Effector memory CD8-positive, alpha-beta T cell (primary cell): ENCODE results near the gene HK3.
A peak's percentile ranks its signal among the peaks of the same experiment; 100 is the strongest.

Experiments
- ATAC-seq: fragments of 150-1000 bp; cut with Tn5 transposase; replicated peaks from 2 replicates; pipeline ENCODE4 v1.10.0; 2021; ENCODE audit warnings: mild to moderate bottlenecking, moderate library complexity
- DNase-seq, 3 experiments: peaks; one replicate each; pipeline ENCODE4 v3.0.0; 2021
- H3K27ac Mint-ChIP-seq, 2 donors: one replicate each; pipeline ENCODE4 v1.8.0; 2022; ENCODE audit warnings: mild to moderate bottlenecking in 2 of 2, mixed read lengths in 2 of 2, moderate library complexity in 2 of 2
- H3K27me3 Mint-ChIP-seq, 2 donors: one replicate each; pipeline ENCODE4 v1.8.0; 2022; ENCODE audit warnings: mixed read lengths in 2 of 2
- H3K36me3 Mint-ChIP-seq: one replicate; pipeline ENCODE4 v1.8.0; 2022; ENCODE audit warnings: mild to moderate bottlenecking, moderate library complexity, mixed read lengths; ENCODE audit not compliant: insufficient read depth
- H3K4me1 Mint-ChIP-seq, 2 donors: one replicate each; pipeline ENCODE4 v1.8.0; 2022; ENCODE audit warnings: low read depth in 2 of 2, mixed read lengths in 2 of 2
- H3K4me3 Mint-ChIP-seq, 2 donors: one replicate each; pipeline ENCODE4 v1.8.0; 2022; ENCODE audit warnings: mild to moderate bottlenecking in 2 of 2, mixed read lengths in 2 of 2, moderate library complexity in 2 of 2
- H3K9me3 Mint-ChIP-seq, 2 donors: one replicate each; pipeline ENCODE4 v1.8.0; 2022; ENCODE audit warnings: mixed read lengths in 2 of 2

HK3 gene

GRCh38 chr5:176897263-176897662, 1.9 kb downstream of the HK3 start:
- no peak overlapping the region for H3K27ac Mint-ChIP-seq
- ATAC-seq (no peak), DNase-seq (no peak)
- H3K9me3 Mint-ChIP-seq: no peaks in the 10 kb centered on the region
- peaks cover 14 to 17% of the 10 kb centered on the region in 2 donors for H3K4me1 Mint-ChIP-seq
- H3K4me3 Mint-ChIP-seq: no peak overlapping the region
- peaks cover 5% of the 10 kb centered on the region for H3K36me3 Mint-ChIP-seq
- peaks cover 6 to 21% of the 10 kb centered on the region in 2 donors for H3K27me3 Mint-ChIP-seq

GRCh38 chr5:176895831-176896230, 3.3 kb downstream of the HK3 start:
- H3K9me3 Mint-ChIP-seq: no peaks in the 10 kb centered on the region
- peaks cover 10 to 17% of the 10 kb centered on the region in 2 donors for H3K4me1 Mint-ChIP-seq
- no peak for DNase-seq
- no peak overlapping the region for H3K27ac Mint-ChIP-seq
- ATAC-seq: no peak
- H3K27me3 Mint-ChIP-seq: peaks cover 17 to 36% of the 10 kb centered on the region in 2 donors
- H3K4me3 Mint-ChIP-seq: no peak overlapping the region
- H3K36me3 Mint-ChIP-seq: peaks cover 8% of the 10 kb centered on the region

GRCh38 chr5:176894298-176894697, 4.8 kb downstream of the HK3 start:
- H3K36me3 Mint-ChIP-seq: peaks cover 8% of the 10 kb centered on the region
- H3K4me3 Mint-ChIP-seq: no peak overlapping the region

GRCh38 chr5:176892663-176893062, 6.5 kb downstream of the HK3 start:
- ATAC-seq (no peak), DNase-seq (no peak)
- H3K4me3 Mint-ChIP-seq: no peak overlapping the region
- no peaks in the 10 kb centered on the region for H3K9me3 Mint-ChIP-seq
- peaks cover 9% of the 10 kb centered on the region for H3K36me3 Mint-ChIP-seq
- peaks cover 0 to 6% of the 10 kb centered on the region in 2 donors for H3K4me1 Mint-ChIP-seq
- peaks cover 24 to 62% of the 10 kb centered on the region in 2 donors for H3K27me3 Mint-ChIP-seq
- H3K27ac Mint-ChIP-seq: no peak overlapping the region

More at GRCh38 chr5:176894298-176894697, 4.8 kb downstream of the HK3 start:
- DNase-seq (no peak), ATAC-seq (no peak)
- Mint-ChIP-seq H3K9me3 (no peaks in the 10 kb centered on the region), H3K4me1 (peaks cover 3 to 8% of the 10 kb centered on the region in 2 donors), H3K27ac (no peak overlapping the region), H3K27me3 (peaks cover 24 to 51% of the 10 kb centered on the region in 2 donors)

GRCh38 chr5:176891331-176891958, 7.7 kb downstream of the HK3 start:
- H3K27me3 Mint-ChIP-seq: peaks cover 24 to 58% of the 10 kb centered on the region in 2 donors
- ATAC-seq: no peak
- H3K4me3 Mint-ChIP-seq: no peak overlapping the region
- H3K9me3 Mint-ChIP-seq: no peaks in the 10 kb centered on the region
- peaks cover 0 to 6% of the 10 kb centered on the region in 2 donors for H3K4me1 Mint-ChIP-seq
- no peak overlapping the region for H3K27ac Mint-ChIP-seq
- no peak for DNase-seq
- H3K36me3 Mint-ChIP-seq: peaks cover 9% of the 10 kb centered on the region

- Mint-ChIP-seq H3K27me3 (peaks cover 24 to 58% of the 10 kb centered on the region in 2 donors), H3K36me3 (peaks cover 9% of the 10 kb centered on the region), H3K27ac (no peak overlapping the region), H3K4me3 (no peak overlapping the region), H3K9me3 (no peaks in the 10 kb centered on the region), H3K4me1 (peaks cover 0 to 6% of the 10 kb centered on the region in 2 donors)
- DNase-seq (no peak), ATAC-seq (no peak)
Measured at GRCh38 chr5:176890455-176891330, 8.5 kb downstream of the HK3 start.

GRCh38 chr5:176889321-176890280, 9.5 kb downstream of the HK3 start:
- Mint-ChIP-seq H3K27ac (no peak overlapping the region), H3K27me3 (peaks cover 24 to 58% of the 10 kb centered on the region in 2 donors), H3K9me3 (no peaks in the 10 kb centered on the region), H3K4me3 (no peak overlapping the region), H3K4me1 (peaks cover 0 to 6% of the 10 kb centered on the region in 2 donors), H3K36me3 (peaks cover 9% of the 10 kb centered on the region)
- DNase-seq: no peak
- ATAC-seq: no peak

GRCh38 chr5:176888865-176889165, 10.3 kb downstream of the HK3 start:
- H3K4me1 Mint-ChIP-seq: peaks cover 0 to 4% of the 10 kb centered on the region in 2 donors
- H3K4me3 Mint-ChIP-seq: no peak overlapping the region
- H3K36me3 Mint-ChIP-seq: peaks cover 9% of the 10 kb centered on the region
- ATAC-seq: no peak
- no peaks in the 10 kb centered on the region for H3K9me3 Mint-ChIP-seq
- DNase-seq: no peak
- peaks cover 24 to 52% of the 10 kb centered on the region in 2 donors for H3K27me3 Mint-ChIP-seq
- no peak overlapping the region for H3K27ac Mint-ChIP-seq

GRCh38 chr5:176888016-176888864, 10.9 kb downstream of the HK3 start:
- H3K27ac Mint-ChIP-seq: peak overlapping the region in 1 of 2 donors; percentile 45
- peaks cover 0 to 4% of the 10 kb centered on the region in 2 donors for H3K4me1 Mint-ChIP-seq
- DNase-seq (no peak), ATAC-seq (no peak)
- peaks cover 7% of the 10 kb centered on the region for H3K36me3 Mint-ChIP-seq
- H3K9me3 Mint-ChIP-seq: no peaks in the 10 kb centered on the region
- H3K27me3 Mint-ChIP-seq: peaks cover 21 to 52% of the 10 kb centered on the region in 2 donors
- no peak overlapping the region for H3K4me3 Mint-ChIP-seq

GRCh38 chr5:176887252-176887849, 11.8 kb downstream of the HK3 start:
- Mint-ChIP-seq H3K4me1 (peaks cover 0 to 4% of the 10 kb centered on the region in 2 donors), H3K9me3 (no peaks in the 10 kb centered on the region), H3K27me3 (peaks cover 25 to 58% of the 10 kb centered on the region in 2 donors), H3K27ac (no peak overlapping the region), H3K4me3 (no peak overlapping the region), H3K36me3 (peaks cover 7% of the 10 kb centered on the region)
- DNase-seq (no peak), ATAC-seq (no peak)

GRCh38 chr5:176886336-176887251, 12.6 kb downstream of the HK3 start:
- no peak overlapping the region for H3K4me3 Mint-ChIP-seq
- peaks cover 21 to 58% of the 10 kb centered on the region in 2 donors for H3K27me3 Mint-ChIP-seq
- H3K4me1 Mint-ChIP-seq: peaks cover 0 to 4% of the 10 kb centered on the region in 2 donors
- peaks cover 7% of the 10 kb centered on the region for H3K36me3 Mint-ChIP-seq
- H3K9me3 Mint-ChIP-seq: no peaks in the 10 kb centered on the region
- H3K27ac Mint-ChIP-seq: no peak overlapping the region
- DNase-seq: no peak
- ATAC-seq: no peak
